Measurements from ENCODE around the gene HIF3A.

GRCh38 chr19:46372901-46373490, 76.2 kb downstream of the HIF3A start:
- TF ChIP-seq POLR2A (IDR thresholded peaks at IDR 0.05; ENCODE audit: low read length), result 0 out of 2 replicates have a peak, but pooled peaks have one; percentile 13
- no peak for TF ChIP-seq POLR2AphosphoS2 (conservative IDR thresholded peaks at IDR 0.05; ENCODE audit: low read length)
- peak; percentile 54 for TF ChIP-seq CTCF (IDR thresholded peaks at IDR 0.05)
- no peak for TF ChIP-seq ESRRA (IDR thresholded peaks at IDR 0.05; ENCODE audit: borderline replicate concordance, low read length)
- TF ChIP-seq KDM1A (IDR thresholded peaks at IDR 0.05; ENCODE audit: low read depth), result no peak
- TF ChIP-seq KDM5A (IDR thresholded peaks at IDR 0.05), result no peak
- no peak for TF ChIP-seq REST (IDR thresholded peaks at IDR 0.05)
- peak in 1 of 2 experiments; percentile 28; a peak in 2 of 5 replicates for TF ChIP-seq RAD21 (conservative IDR thresholded peaks at IDR 0.05 in 1 of 2, IDR thresholded peaks at IDR 0.05 in 1 of 2)
- TF ChIP-seq EP300 (IDR thresholded peaks at IDR 0.05), result no peak
- no peak for TF ChIP-seq PHF8 (IDR thresholded peaks at IDR 0.05; ENCODE audit: borderline replicate concordance, low read depth)
- TF ChIP-seq ELK1 (IDR thresholded peaks at IDR 0.05; ENCODE audit: low read depth, low read length), result no peak

Data from A549 (cell line).